IPS-18c (cell line): ENCODE results near the gene UBD.

Experiments
- H3K4me3 ChIP-seq: 2 replicates; pipeline ENCODE4 v1.7.0; 2013; ENCODE audit warnings: low read depth, mild to moderate bottlenecking, low read length, moderate library complexity; ENCODE audit not compliant: insufficient read depth
- H3K9me3 ChIP-seq: one replicate; pipeline ENCODE4 v1.6.1; 2013; ENCODE audit warnings: mild to moderate bottlenecking, low read length, moderate library complexity; ENCODE audit not compliant: control insufficient read depth, insufficient read depth

UBD gene

DNA sequence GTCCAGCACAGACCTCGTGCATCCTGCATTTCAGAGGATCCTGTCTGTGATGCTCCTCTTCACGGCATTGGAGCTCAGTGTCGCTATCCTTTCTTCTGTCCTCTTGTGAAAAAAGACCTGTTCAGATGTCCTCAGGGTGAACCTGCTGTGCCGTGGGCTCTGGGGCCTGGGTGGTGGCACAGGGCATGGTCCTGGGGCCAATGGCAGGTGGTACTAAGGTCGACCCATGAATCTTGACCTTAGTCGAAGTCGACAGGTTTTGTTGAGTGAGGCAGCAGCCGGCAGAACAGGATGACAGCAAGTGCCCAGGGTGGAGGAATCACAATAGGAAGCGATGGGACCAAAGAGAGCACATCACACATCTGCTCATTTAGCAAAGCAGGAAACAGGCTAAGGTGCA is 49.8 kb downstream of the UBD start:
- Histone ChIP-seq H3K4me3 (no peak overlapping the region), H3K9me3 (no peaks in the 10 kb centered on the region)

DNA sequence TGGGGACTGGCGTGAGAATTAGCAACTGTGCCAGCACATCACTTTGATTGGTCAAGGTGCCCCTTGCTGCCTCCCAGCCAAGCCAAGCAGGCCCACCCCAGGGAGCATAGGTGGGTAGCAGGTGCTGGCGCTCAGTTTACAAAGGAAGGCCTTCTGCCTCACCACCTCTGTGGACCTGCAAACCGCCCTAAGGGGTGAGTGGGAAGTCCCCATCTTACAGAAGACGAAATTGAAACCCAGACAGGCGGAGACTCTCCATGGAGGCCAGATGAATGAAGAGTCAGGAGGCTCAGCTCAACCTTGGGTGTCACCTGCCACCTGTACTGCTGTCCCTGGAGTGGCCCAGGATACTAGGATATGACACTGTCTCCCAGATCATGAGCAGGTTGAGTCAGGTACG is 50.3 kb downstream of the UBD start:
- Histone ChIP-seq H3K9me3 (no peaks in the 10 kb centered on the region), H3K4me3 (no peak overlapping the region)

DNA sequence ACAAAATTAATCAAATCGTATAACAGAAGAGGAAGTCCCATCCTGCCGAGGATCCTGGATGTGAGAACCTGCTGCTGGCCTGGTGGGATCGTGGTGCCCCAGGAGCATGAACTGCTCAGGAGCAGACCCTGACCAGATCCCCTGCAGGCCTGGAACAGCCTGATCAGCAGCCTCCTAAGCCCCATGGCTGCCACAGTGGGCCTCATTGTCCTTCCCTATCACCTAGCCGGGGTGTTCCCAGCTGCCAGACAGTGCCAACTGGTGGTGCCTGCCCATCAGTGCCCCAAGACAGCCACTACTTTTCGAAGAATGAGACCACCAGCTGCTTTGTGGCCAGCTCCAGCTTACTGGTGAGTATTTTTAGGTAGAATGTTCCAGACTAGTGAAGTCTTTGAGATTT is 52.2 kb downstream of the UBD start:
- Histone ChIP-seq H3K9me3 (no peaks in the 10 kb centered on the region), H3K4me3 (no peak overlapping the region)

DNA sequence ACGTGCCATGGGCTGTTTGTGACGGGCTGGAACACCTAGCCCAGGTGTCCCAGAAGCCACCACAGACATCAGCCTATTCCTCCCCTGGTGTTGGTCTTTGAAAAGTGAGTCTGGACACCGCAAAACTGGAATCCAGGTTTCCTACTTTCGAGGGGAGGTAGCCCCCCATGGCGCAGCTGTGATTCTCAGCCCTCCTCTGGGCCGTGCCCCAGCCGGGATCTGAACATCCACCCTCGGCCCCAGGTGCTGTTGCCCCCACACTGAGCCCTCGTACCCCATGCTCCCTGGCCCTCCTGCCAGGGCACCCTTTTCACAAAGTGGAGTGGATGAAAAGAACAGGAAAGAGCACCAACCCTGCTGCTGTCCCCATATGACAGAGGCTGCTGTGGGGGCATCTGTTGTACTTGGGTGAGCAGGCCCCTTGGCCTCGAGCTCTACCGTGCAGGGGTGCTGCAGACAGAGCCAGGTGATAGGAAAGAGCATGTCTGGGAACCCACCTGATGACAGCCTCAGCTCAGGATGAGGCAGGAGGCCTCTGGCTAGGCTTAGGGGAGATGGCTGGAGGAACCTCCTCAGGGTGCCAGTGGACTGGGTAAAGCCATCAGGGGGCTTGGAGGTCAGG is 53.0 kb downstream of the UBD start:
- Histone ChIP-seq H3K9me3 (no peaks in the 10 kb centered on the region), H3K4me3 (no peak overlapping the region)

DNA sequence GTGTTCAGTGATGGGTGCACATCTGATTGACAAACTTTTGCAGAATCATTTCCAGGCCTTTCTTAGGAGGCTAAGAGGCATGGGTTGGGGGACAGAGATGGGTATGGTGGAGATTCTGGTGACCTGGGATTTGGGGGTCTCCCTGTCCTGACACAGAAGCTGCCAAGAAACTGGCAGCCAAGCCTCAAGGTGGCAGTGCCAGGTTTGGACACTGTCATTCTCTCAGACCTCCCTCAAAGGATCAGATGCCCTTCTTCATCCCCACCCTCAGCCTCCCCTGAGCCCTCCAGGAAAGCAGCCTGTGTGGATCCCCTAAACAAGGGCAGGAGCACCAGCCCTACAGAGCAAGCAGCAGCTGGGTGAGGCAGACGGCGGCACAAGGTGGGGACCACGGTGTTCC is 53.7 kb downstream of the UBD start:
- H3K9me3 ChIP-seq, result peaks cover 2% of the 10 kb centered on the region

More for the DNA sequence above, 53.7 kb downstream of the UBD start:
- no peak overlapping the region for H3K4me3 ChIP-seq
